GM19372 (cell line): ENCODE results near the gene SLC44A5.
A peak's percentile ranks its signal among the peaks of the same experiment; 100 is the strongest.
"Not testable (repeated sequence)": the region's sequence is repeated elsewhere in the genome, so short reads cannot be mapped to it uniquely, and the experiment has no call there.

ENCODE experiments used
- ATAC-seq: cut with Tn5 transposase; IDR thresholded peaks from one replicate; pipeline ENCODE4 v1.9.1; 2021; ENCODE audit warnings: mild to moderate bottlenecking, low read depth, moderate library complexity; ENCODE audit not compliant: unreplicated experiment

The SLC44A5 gene

GRCh38 chr1:75611014-75611413, at the start of gene SLC44A5:
TSS of gene SLC44A5 (minus strand) at chr1:75611114. CDS start at chr1:75541447, 69,667 bp downstream.
- no peak for ATAC-seq

GRCh38 chr1:75655931-75656330, 45.0 kb upstream of the SLC44A5 start:
- no peak for ATAC-seq

- not testable (repeated sequence) for ATAC-seq
Observed at GRCh38 chr1:75647183-75647582, 36.3 kb upstream of the SLC44A5 start.

- ATAC-seq = not testable (repeated sequence)
Observed at GRCh38 chr1:75645153-75645552, 34.2 kb upstream of the SLC44A5 start.

- no peak for ATAC-seq
Observed at GRCh38 chr1:75643460-75643859, 32.5 kb upstream of the SLC44A5 start.

- ATAC-seq = no peak
Observed at GRCh38 chr1:75641325-75641724, 30.4 kb upstream of the SLC44A5 start.

- no peak for ATAC-seq
Observed at GRCh38 chr1:75640137-75640536, 29.2 kb upstream of the SLC44A5 start.

GRCh38 chr1:75632350-75632949, 21.5 kb upstream of the SLC44A5 start:
- ATAC-seq = peak; percentile 78

GRCh38 chr1:75630998-75631397, 20.1 kb upstream of the SLC44A5 start:
- ATAC-seq = no peak

GRCh38 chr1:75630004-75630594, 19.2 kb upstream of the SLC44A5 start:
- ATAC-seq = no peak

GRCh38 chr1:75625795-75626194, 14.9 kb upstream of the SLC44A5 start:
- ATAC-seq = no peak

- ATAC-seq = no peak
Observed at GRCh38 chr1:75618382-75618781, 7.5 kb upstream of the SLC44A5 start.

GRCh38 chr1:75616436-75617433, 5.8 kb upstream of the SLC44A5 start:
- no peak for ATAC-seq

GRCh38 chr1:75615613-75616435, 4.9 kb upstream of the SLC44A5 start:
- peak; percentile 56 for ATAC-seq

- no peak for ATAC-seq
Observed at GRCh38 chr1:75614399-75614756, 3.5 kb upstream of the SLC44A5 start.

- ATAC-seq = no peak
Observed at GRCh38 chr1:75613916-75614315, 3.0 kb upstream of the SLC44A5 start.

- no peak for ATAC-seq
Observed at GRCh38 chr1:75612976-75613375, 2.1 kb upstream of the SLC44A5 start.

GRCh38 chr1:75602486-75602885, 8.4 kb downstream of the SLC44A5 start:
- ATAC-seq = no peak

GRCh38 chr1:75600781-75601180, 10.1 kb downstream of the SLC44A5 start:
- no peak for ATAC-seq

- no peak for ATAC-seq
Observed at GRCh38 chr1:75594327-75594726, 16.6 kb downstream of the SLC44A5 start.
